Activated naive CD4-positive, alpha-beta T cell treated with Interleukin-2 at 50 U/mL for 16 hours (primary cell): Measurements from ENCODE around the gene CNGB1.
A peak's percentile ranks its signal among the peaks of the same experiment; 100 is the strongest.
"Not testable (repeated sequence)": the region's sequence is repeated elsewhere in the genome, so short reads cannot be mapped to it uniquely, and the experiment has no call there.

Experiments
- DNase-seq: peaks from one replicate; pipeline ENCODE4 v3.0.0-alpha.2; 2020

Gene CNGB1

GRCh38 chr16:57923841-57924240 lies 47.1 kb downstream of the CNGB1 start:
- DNase-seq: no peak

- no peak for DNase-seq
Observed at GRCh38 chr16:57923418-57923817, 47.5 kb downstream of the CNGB1 start.

- no peak for DNase-seq
Observed at GRCh38 chr16:57920880-57921229, 50.1 kb downstream of the CNGB1 start.

DNA sequence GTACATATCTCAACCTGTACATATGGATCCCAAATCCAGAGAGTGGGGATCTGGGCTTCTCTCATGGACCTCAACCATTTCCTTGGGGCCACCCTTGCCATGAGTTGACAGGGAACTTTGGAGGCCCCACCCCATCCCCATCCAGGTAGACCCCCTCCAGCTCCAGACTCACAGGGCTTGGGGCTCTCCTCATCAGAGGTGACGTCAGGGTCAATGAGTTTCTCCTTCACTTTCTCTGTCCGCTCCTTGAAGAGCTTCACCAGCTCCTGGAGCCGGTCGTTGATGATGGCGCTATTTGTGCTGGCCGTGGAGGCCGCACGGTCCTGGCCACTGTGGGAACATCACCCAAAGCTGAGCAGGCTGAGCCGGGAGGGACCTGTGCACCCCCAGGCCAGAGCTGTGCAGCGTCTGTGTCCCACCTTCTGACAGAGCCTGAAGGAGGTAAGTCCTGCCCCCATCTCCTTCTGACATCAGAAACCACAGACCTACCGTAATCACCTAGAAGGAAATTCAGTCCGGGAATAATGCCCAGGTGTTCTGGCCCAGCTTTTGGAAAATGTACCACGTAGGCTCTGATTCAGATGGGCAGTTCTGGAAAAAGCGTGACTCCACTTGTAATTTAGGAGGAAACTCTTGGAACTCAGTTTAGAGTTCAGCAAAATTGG lies 50.6 kb downstream of the CNGB1 start:
- DNase-seq: no peak

- no peak for DNase-seq
Observed at GRCh38 chr16:57918994-57919393, 51.9 kb downstream of the CNGB1 start.

GRCh38 chr16:57918444-57918843 lies 52.5 kb downstream of the CNGB1 start:
- DNase-seq: no peak

- DNase-seq: not testable (repeated sequence)
Observed at GRCh38 chr16:57917929-57918328, 53.0 kb downstream of the CNGB1 start.

DNA sequence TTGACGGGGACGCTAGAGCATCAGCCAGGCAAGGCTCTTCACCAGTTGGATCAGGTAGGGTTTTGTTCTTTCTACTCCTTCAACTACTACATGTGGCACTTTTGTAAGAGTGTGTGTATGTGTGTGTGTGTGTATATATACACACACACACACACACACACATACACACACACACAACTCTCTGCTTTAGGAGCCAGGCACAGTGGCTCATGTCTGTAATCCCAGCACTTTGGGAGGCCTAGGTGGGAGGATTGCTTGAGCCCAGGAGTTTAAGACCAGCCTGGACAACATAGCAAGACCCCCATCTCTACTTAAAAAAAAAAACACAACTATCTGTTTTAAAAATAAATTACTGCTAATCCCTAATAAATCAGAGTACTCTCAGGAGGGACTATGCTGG lies 53.4 kb downstream of the CNGB1 start:
- DNase-seq: not testable (repeated sequence)

GRCh38 chr16:57916735-57917438 lies 54.0 kb downstream of the CNGB1 start:
- DNase-seq: no peak

DNA sequence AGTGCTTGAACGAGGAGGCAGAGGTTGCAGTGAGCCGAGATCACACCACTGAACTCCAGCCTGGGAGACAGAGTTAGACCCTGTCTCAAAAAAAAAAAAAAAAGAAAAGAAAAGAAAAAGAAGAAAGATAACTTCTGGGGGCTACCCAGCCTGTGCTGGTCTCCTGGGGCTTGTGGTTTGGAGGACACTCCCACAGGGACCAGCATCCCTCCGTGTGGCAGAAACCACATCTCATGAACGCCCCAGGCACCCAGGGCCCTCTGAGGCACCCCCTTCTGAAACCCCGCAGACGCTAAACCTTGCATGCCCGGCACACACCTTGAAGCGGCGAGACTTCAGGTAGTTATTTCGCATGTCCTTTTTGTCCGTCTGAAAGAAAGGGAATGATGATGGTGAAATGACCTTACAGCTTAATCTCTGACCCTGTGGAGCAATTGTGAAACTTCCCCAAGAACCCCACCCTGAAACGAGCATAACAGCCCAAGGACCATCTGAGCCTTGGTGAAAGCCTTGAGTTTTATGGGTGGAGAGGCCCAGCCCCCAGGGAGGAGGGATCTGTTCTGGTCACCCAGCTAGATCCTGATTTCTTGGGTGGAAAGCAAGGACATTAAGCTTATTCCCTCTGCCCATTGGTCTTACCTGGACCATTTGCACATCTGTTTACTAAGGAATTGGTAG lies 55.0 kb downstream of the CNGB1 start:
- no peak for DNase-seq

DNA sequence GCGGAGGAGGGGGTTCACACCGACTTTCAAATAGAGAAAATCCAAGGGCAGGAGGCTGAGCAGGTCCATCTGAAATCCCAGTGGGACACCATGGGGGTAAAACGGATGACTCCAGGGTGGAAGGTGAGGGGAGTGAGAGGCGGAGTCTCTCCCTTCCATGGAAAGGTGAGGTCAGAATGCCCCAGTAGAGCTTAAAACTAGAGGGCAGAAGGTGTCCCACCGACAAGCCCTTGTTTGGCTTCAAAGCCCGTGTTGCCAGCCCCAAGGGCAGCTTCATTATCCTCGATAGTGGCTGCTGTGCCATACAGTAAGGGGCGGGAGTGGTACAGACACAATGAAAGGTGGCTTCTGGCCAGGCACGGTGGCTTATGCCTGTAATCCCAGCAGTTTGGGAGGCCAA lies 55.7 kb downstream of the CNGB1 start:
- DNase-seq: no peak

DNA sequence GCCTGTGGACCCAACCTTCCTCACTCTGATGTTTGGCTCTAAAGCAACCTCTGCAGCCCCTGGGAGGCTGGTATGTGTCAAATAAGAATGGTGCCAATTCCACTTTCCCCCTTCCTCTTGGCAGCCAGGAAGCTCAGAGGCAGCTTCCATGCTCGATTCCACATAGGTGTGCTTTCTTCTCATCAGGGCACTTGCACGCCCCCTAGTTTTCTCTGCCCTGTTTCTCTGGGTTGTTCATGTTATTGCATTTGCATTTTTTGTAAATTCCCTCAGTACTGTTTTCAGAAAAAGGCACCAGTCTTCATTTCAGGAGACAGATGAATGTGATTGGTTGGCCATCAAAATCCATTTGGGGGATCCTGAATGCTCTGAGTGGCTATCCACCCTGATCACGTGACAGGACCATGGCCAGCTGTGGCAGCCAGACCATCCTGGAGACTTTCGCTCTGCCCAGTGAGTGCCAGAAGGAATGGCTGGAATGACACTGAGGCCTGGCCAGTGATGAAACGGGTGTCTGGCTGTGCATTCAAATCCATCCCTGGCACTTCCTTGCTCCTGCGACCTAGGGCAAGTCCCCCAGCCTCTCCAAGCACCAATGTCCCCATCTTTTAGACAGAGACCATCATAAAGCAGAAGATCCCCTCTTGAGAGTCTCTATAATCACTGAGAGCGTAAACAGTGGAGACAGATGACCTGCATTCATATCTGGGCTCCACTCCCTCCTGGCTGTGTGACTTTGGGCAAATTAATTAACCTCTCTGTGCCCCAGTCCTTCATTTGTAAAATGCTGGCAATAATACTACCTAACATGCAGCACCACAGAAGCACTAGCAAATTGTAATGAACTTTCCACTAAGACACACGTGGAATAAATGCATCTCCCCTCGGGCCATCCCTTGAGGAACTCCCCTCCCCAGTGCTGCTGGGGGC lies 56.4 kb downstream of the CNGB1 start:
- no peak for DNase-seq

GRCh38 chr16:57912529-57913260 lies 58.2 kb downstream of the CNGB1 start:
- DNase-seq: no peak

DNA sequence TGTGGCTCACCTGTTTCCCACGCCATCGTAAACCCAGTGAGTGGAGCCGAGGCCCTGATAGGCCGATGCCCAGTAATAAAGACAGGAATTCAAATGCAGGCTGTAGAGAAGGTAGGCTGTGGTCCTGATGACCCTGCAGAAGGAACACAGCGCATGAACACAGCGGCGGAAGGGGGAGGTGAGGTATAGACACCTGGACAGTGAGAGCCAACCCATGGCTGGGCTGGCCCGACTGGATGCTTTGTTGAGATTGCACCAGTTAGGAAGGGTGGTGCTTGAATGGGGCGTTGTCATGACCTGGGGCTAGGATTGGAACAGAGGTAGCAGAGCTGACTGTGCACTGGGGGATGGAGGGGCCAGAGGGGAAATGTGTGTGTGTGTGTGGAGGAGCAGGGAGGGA lies 59.2 kb downstream of the CNGB1 start:
- DNase-seq: no peak

DNA sequence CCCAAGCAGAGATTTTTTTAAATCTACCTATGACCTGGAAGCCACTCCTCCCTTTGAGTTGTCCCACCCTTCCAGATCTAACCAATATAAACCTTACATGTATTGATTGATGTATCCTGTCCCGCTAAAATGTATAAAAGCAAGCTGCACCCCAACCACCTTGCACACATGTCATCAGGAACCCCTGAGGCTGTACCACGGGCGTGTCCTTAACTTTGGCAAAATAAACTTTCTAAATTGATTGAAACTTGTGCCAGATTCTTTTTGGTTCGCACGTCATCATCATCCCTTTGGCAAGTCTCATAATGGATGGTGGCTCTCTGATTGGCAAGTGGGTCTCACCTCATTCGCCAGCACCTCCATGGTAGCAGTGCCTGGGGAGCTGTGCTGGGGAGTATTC lies 60.2 kb downstream of the CNGB1 start:
- DNase-seq: no peak

DNA sequence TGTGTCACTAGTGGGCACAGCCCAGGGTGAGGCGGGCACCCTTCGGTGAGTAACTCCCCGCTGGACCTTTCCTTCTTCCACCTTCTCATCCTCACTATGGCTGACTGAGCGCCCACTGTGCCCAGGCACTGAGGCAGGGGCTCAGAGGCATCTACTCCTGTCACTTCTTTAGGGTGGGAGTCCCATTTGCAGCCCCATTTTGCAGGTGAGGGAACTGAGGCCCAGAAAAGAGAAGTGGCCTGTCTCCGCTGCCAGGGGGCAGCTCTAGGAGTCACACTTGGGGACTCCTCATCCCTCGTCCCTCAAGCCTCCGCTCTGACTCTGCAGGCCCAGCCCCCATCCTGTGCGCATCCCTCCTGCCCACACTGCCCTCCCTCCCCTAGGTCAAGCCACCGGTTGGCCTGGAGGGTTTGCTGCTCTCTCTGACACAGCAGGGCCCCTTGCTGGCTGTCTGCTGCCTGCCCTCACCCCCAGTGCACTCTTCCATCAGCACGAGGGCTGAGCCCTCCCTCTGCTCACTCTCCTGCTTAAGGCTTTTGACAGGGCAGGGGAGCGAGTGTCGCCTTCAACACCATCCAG lies 62.4 kb downstream of the CNGB1 start:
- no peak for DNase-seq

DNA sequence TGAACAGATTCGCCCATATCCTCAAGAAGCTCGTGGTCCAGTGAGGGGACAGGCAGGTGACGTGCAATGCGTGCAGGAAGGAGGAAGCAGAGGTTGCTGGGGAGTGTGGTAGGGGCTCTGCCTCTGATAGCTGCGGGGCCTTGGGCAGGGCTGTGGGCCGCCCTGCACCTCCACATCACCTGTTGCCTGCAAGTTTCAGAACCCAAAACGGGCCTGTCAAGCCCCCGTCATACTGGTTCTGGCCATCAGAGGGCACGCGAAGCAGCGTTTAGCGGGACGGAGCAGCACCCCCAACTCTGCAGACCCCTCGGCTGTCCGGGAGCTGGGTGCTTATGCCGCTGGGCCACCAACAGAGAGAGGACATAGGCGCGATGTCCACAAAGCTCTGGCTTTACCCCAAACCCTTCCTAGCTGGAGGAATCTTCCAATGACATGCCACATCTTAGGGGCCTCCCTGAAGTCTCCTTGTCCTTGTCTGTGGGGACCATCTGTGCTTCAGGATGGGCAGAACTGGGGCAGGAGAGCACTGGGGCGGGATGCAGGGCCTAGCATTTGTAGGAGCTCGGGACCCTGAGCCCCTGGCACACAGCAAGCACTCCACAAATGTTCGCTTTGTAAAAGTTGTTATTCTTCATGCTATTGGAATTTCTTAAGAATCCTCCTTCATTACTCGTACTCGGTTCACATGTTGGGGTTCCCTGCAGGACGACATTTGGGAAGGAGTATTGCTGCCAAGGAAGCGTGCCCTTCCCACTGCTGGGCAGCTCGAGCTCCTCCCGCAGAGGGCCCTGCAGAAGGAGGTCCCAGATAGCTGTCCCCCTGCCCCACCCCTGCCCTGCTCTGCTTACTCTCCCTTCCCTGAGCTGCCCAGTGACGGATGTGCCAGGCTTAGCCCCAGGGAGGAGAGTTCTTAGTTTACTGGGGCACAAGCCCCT lies 64.3 kb downstream of the CNGB1 start:
- peak; percentile 29 for DNase-seq

DNA sequence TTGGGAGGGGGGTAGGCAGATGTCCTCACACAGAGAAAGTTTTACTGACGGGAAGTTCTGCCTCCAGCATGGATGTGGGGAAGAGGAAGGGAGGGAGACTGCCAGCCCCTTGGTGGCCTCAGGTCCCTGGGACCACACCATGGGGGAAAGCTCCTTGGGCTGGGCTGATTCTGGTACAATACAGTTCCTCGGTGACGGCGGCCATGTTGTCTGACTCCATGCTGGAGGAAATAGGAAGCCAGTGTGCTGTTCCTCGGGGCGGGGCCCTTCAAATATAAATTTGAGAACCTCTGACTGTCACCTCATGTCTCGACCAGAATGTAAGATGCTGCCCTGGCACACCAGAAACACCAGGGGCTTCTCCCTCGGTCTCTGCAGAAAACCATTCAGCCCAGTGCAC lies 66.8 kb downstream of the CNGB1 start:
- no peak for DNase-seq

DNA sequence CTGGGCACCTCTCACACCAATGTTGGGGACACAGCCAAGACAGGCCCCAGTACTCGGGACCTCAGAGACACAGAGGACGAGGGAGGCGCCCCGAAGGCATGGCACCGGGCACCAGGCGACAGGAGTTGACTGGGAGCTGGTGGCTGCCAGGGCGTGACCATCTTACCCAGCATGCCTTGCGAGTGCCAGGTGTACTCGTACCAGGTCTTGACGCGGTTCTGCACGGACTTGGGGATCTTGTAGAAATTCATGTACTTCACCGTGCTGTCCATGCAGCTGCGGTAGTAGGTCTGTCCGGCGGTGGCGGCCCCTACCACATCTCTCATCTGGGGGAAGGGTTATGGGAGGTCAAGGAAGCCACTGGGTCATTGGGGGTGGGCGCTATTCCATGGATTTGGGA lies 67.3 kb downstream of the CNGB1 start:
- DNase-seq: no peak

- no peak for DNase-seq
Observed at GRCh38 chr16:57901480-57902069, 69.4 kb downstream of the CNGB1 start.
